A673 (cell line): ENCODE results near the gene EXOSC10.

Source experiments
- EZH2 ChIP-seq: fragments of 200-600 bp; sonication (generic); IDR thresholded peaks from 2 replicates; pipeline ENCODE4 v1.6.1; 2017; ENCODE audit warnings: borderline replicate concordance, low read depth, mild to moderate bottlenecking, mixed read lengths, antibody characterized with exemption, low read length; ENCODE audit not compliant: poor library complexity, severe bottlenecking
- TF ChIP-seq, protein P1 (sequence below): fragments of 300-800, 200-600 bp; sonication (generic); conservative IDR thresholded peaks from 2 replicates; pipeline ENCODE4 v1.5.1; 2017; ENCODE audit warnings: low read depth, mild to moderate bottlenecking, antibody characterized with exemption, low read length, moderate library complexity, mixed read lengths

DNA sequence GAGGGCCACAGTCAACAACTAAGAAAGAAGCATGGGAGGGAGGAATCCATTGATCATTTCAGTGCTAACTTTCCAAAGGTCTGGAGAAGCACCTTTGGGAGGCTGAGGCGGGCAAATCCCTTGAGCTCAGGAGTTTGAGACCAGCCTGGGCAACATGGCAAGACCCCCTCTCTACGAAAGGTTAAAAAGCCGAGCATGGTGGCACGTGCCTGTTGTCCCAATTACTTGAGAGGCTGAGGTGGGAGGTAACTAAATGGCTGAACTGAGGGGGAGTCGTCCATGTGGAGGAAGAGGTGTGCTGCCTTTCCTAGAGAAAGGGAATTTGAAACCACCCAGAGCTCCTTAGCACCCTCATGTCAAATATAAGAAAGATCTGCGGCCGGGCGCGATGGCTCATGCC, 68.8 kb downstream of the EXOSC10 start:
- no peak for TF ChIP-seq EZH2
- TF ChIP-seq, protein P1, sequence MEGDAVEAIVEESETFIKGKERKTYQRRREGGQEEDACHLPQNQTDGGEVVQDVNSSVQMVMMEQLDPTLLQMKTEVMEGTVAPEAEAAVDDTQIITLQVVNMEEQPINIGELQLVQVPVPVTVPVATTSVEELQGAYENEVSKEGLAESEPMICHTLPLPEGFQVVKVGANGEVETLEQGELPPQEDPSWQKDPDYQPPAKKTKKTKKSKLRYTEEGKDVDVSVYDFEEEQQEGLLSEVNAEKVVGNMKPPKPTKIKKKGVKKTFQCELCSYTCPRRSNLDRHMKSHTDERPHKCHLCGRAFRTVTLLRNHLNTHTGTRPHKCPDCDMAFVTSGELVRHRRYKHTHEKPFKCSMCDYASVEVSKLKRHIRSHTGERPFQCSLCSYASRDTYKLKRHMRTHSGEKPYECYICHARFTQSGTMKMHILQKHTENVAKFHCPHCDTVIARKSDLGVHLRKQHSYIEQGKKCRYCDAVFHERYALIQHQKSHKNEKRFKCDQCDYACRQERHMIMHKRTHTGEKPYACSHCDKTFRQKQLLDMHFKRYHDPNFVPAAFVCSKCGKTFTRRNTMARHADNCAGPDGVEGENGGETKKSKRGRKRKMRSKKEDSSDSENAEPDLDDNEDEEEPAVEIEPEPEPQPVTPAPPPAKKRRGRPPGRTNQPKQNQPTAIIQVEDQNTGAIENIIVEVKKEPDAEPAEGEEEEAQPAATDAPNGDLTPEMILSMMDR: no peak
